HG02852 (cell line): Measurements from ENCODE around the gene STAB2.
"Not testable (repeated sequence)": the region's sequence is repeated elsewhere in the genome, so short reads cannot be mapped to it uniquely, and the experiment has no call there.

Source experiments
- ATAC-seq: cut with Tn5 transposase; IDR thresholded peaks from one replicate; pipeline ENCODE4 v1.9.1; 2021; ENCODE audit warnings: mild to moderate bottlenecking, moderate library complexity; ENCODE audit not compliant: unreplicated experiment

Gene STAB2

GRCh38 chr12:103803847-103804246, 216.8 kb downstream of the STAB2 start:
- no peak for ATAC-seq

GRCh38 chr12:103805655-103806360, 218.7 kb downstream of the STAB2 start:
- no peak for ATAC-seq

GRCh38 chr12:103806803-103807202, 219.7 kb downstream of the STAB2 start:
- no peak for ATAC-seq

GRCh38 chr12:103807561-103808238, 220.6 kb downstream of the STAB2 start:
- ATAC-seq: no peak

- ATAC-seq: no peak
Observed at GRCh38 chr12:103808239-103808880, 221.3 kb downstream of the STAB2 start.

- ATAC-seq: no peak
Observed at GRCh38 chr12:103809154-103809553, 222.1 kb downstream of the STAB2 start.

GRCh38 chr12:103809639-103810038, 222.6 kb downstream of the STAB2 start:
- not testable (repeated sequence) for ATAC-seq

- no peak for ATAC-seq
Observed at GRCh38 chr12:103810111-103810510, 223.0 kb downstream of the STAB2 start.

GRCh38 chr12:103811791-103812190, 224.7 kb downstream of the STAB2 start:
- ATAC-seq: no peak

GRCh38 chr12:103812789-103813188, 225.7 kb downstream of the STAB2 start:
- ATAC-seq: no peak

GRCh38 chr12:103813426-103813825, 226.4 kb downstream of the STAB2 start:
- no peak for ATAC-seq

- no peak for ATAC-seq
Observed at GRCh38 chr12:103813949-103814348, 226.9 kb downstream of the STAB2 start.

- no peak for ATAC-seq
Observed at GRCh38 chr12:103814436-103814835, 227.4 kb downstream of the STAB2 start.
